ENCODE results near the gene TRAK1.

Gene TRAK1

DNA sequence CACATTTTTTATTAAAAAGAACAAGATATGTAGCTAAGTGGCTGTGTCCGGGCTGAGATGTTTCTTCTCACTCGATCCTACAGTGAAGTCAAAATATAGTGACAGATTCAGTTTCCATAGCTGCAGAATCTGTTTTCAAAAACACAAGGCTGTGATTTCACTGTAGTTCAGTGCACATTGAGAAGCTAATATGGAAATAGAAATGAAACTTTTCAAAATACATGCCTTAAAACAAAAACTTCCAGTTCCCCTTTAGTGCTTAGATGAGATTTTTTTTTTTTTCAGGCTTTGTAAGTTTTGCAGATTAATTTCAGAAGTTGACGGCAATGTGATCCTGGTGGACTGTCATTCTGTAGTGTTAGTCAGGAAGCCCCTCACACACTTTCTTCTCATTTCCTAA lies 23.8 kb upstream of the TRAK1 start:
- in situ Hi-C loops (cut with HindIII; ENCODE audit: low sequenced_read_pairs): no loop called here
- TF ChIP-seq CTCF (IDR thresholded peaks at IDR 0.05; ENCODE audit: low read depth, low read length, missing control alignments): no peak
- no peak for DNase-seq (ENCODE audit: low read depth)
- no peak overlapping the region for H3K4me3 ChIP-seq (ENCODE audit: low read depth, low read length)

DNA sequence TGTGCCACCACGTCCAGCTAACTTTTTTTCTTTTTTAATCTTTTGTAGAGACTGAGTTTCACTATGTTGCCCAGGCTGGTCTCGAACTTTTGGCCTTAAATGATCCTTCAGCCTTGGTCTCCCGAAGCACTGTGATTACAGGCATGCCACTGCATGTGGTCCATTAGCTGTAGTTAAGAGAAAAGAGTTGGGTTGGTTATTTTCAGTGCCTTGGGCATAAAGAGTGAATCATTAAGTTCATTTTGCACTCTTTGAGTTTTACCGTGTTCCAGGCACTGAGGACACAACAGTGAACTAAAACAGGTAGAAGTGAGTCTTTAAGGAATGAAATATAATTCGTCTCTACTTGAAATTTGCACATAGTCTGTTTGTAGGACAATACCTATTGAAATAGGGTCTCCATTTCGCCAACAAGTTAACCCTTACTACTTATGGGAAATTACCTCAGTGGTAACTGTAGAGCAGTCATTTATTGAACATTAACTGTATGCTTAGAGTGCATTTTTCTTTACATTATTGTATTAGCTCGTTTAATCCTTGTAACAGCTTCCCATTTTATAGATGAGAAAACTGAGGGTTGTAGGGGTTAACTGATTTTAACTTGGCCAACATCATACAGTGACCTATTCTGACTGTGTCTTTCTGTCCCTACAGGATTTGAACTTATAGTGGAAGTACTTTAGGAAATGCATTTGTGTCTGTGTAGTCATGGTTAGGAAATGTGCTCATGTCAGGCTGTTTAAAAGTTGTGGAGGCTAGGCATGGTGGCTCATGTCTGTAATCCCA lies 22.7 kb upstream of the TRAK1 start:
- no peak for DNase-seq (ENCODE audit: low read depth)
- no peak for TF ChIP-seq CTCF (IDR thresholded peaks at IDR 0.05; ENCODE audit: low read depth, low read length, missing control alignments)
- in situ Hi-C loops (cut with HindIII; ENCODE audit: low sequenced_read_pairs): no loop called here
- H3K4me3 ChIP-seq (ENCODE audit: low read depth, low read length): no peak overlapping the region

- TF ChIP-seq CTCF (IDR thresholded peaks at IDR 0.05; ENCODE audit: low read depth, low read length, missing control alignments): no peak
- H3K4me3 ChIP-seq (ENCODE audit: low read depth, low read length): no peak overlapping the region
- DNase-seq (ENCODE audit: low read depth): no peak
- in situ Hi-C loops (cut with HindIII; ENCODE audit: low sequenced_read_pairs): no loop called here
Observed at GRCh38 chr3:42070089-42070488, 21.1 kb upstream of the TRAK1 start.

DNA sequence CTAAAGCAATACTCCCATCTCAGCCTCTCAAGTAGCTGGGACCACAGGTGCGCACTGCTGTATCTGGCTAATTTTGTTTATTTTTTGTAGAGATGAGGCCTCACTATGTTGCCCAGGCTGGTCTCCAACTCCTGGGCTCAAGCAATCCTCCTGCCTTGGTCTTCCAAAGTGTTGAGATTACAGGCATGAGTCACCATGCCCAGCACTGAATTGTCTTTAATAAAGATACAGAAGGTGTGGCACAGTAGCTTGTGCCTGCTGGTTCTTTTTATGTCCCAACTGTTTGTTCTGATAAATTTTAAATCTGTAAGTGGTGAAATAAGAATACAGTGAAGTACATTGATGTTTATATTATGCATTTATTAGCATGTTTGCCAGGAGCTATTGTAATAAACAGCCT lies 20.6 kb upstream of the TRAK1 start:
- H3K4me3 ChIP-seq (ENCODE audit: low read depth, low read length): no peak overlapping the region
- no peak for DNase-seq (ENCODE audit: low read depth)
- in situ Hi-C loops (cut with HindIII; ENCODE audit: low sequenced_read_pairs): no loop called here
- no peak for TF ChIP-seq CTCF (IDR thresholded peaks at IDR 0.05; ENCODE audit: low read depth, low read length, missing control alignments)

- in situ Hi-C loops (cut with HindIII; ENCODE audit: low sequenced_read_pairs): no loop called here
- DNase-seq (ENCODE audit: low read depth): peak; percentile 35
- TF ChIP-seq CTCF (IDR thresholded peaks at IDR 0.05; ENCODE audit: low read depth, low read length, missing control alignments): no peak
- peak overlapping the region; percentile 9 for H3K4me3 ChIP-seq (ENCODE audit: low read depth, low read length)
Observed at GRCh38 chr3:42071904-42072812, 19.0 kb upstream of the TRAK1 start.

- no peak for DNase-seq (ENCODE audit: low read depth)
- in situ Hi-C loops (cut with HindIII; ENCODE audit: low sequenced_read_pairs): no loop called here
- H3K4me3 ChIP-seq (ENCODE audit: low read depth, low read length): no peak overlapping the region
- TF ChIP-seq CTCF (IDR thresholded peaks at IDR 0.05; ENCODE audit: low read depth, low read length, missing control alignments): no peak
Observed at GRCh38 chr3:42072831-42073301, 18.3 kb upstream of the TRAK1 start.
